WTC11 (cell line): ENCODE data around the gene MATN3. TPM values are rescaled to one million over a fixed set of nuclear protein-coding genes. Genes with fewer than 3 reads are reported as not detected.
A peak's percentile ranks its signal among the peaks of the same experiment; 100 is the strongest.

Experiments
- ATAC-seq: fragments of 200-7000 bp; cut with Tn5 transposase; 2 replicates; pipeline ENCODE4 v1.10.0; 2021; ENCODE audit warnings: mild to moderate bottlenecking, moderate library complexity
- CTCF ChIA-PET: fragments of 300-600 bp; sonication (Branson Sonifier 250); formaldehyde crosslinking; loops from one replicate; lab custom pipeline; 2021; ENCODE audit warnings: antibody characterized with exemption; lab: Charles Lee
- POLR2A ChIA-PET: fragments of 350-600 bp; sonication (Branson Sonifier 250); formaldehyde crosslinking; loops from one replicate; lab custom pipeline; 2021; ENCODE audit warnings: antibody characterized with exemption; lab: Charles Lee
- DNase-seq: peaks from one replicate; pipeline ENCODE4 v3.0.0; 2021; ENCODE audit warnings: low spot score
- H3K27ac Mint-ChIP-seq: 2 replicates; pipeline ENCODE4 v1.8.0; 2021; ENCODE audit warnings: mixed read lengths
- H3K27me3 Mint-ChIP-seq: 2 replicates; pipeline ENCODE4 v1.8.0; 2021; ENCODE audit warnings: low read depth, mild to moderate bottlenecking, moderate library complexity, mixed read lengths
- H3K36me3 Mint-ChIP-seq: 2 replicates; pipeline ENCODE4 v1.8.0; 2021; ENCODE audit warnings: mixed read lengths
- H3K4me1 Mint-ChIP-seq: 2 replicates; pipeline ENCODE4 v1.8.0; 2022; ENCODE audit warnings: mixed read lengths
- H3K4me3 Mint-ChIP-seq: 2 replicates; pipeline ENCODE4 v1.8.0; 2021; ENCODE audit warnings: mild to moderate bottlenecking, moderate library complexity, mixed read lengths
- H3K9me3 Mint-ChIP-seq: 2 replicates; pipeline ENCODE4 v1.8.0; 2021; ENCODE audit warnings: mixed read lengths
- AR ChIP-seq: fragments of 250-450 bp; sonication (Bioruptor Pico); IDR thresholded peaks from 2 replicates; pipeline ENCODE4 v1.9.0; 2021; ENCODE audit warnings: mild to moderate bottlenecking
- ARID4B ChIP-seq: sonication (generic); formaldehyde crosslinking; IDR thresholded peaks from 2 replicates; pipeline ENCODE4 v1.8.0; 2023; ENCODE audit warnings: missing genetic modification reagents, mild to moderate bottlenecking, borderline replicate concordance
- CREB1 ChIP-seq: sonication (generic); formaldehyde crosslinking; IDR thresholded peaks from 2 replicates; pipeline ENCODE4 v1.8.0; 2023; ENCODE audit warnings: mild to moderate bottlenecking, missing genetic modification reagents
- ERG ChIP-seq: fragments of 250-450 bp; sonication (Bioruptor Pico); IDR thresholded peaks from 2 replicates; pipeline ENCODE4 v1.8.0; 2021; ENCODE audit warnings: mild to moderate bottlenecking
- GABPB1 ChIP-seq: sonication (generic); formaldehyde crosslinking; IDR thresholded peaks from 2 replicates; pipeline ENCODE4 v1.8.1; 2023; ENCODE audit warnings: mild to moderate bottlenecking, missing genetic modification reagents
- GRHL2 ChIP-seq: fragments of 250-450 bp; sonication (Bioruptor Pico); IDR thresholded peaks from 2 replicates; pipeline ENCODE4 v1.8.0; 2022; ENCODE audit warnings: mild to moderate bottlenecking, moderate library complexity; ENCODE audit not compliant: insufficient replicate concordance, severe bottlenecking
- HMGXB4 ChIP-seq: sonication (generic); formaldehyde crosslinking; IDR thresholded peaks from 2 replicates; pipeline ENCODE4 v1.8.1; 2023; ENCODE audit warnings: mild to moderate bottlenecking, moderate library complexity, missing genetic modification reagents
- IRF1 ChIP-seq: sonication (generic); formaldehyde crosslinking; IDR thresholded peaks from 2 replicates; pipeline ENCODE4 v1.8.0; 2023; ENCODE audit warnings: missing genetic modification reagents
- JUN ChIP-seq: sonication (generic); formaldehyde crosslinking; IDR thresholded peaks from 2 replicates; pipeline ENCODE4 v1.8.0; 2023; ENCODE audit warnings: mild to moderate bottlenecking, missing genetic modification reagents
- MYBL2 ChIP-seq: sonication (generic); formaldehyde crosslinking; IDR thresholded peaks from 2 replicates; pipeline ENCODE4 v1.8.1; 2023; ENCODE audit warnings: mild to moderate bottlenecking, moderate library complexity, missing genetic modification reagents
- RORB ChIP-seq: fragments of 250-450 bp; sonication (Bioruptor Pico); IDR thresholded peaks from 2 replicates; pipeline ENCODE4 v1.9.0; 2021; ENCODE audit warnings: mild to moderate bottlenecking
- USF1 ChIP-seq: sonication (generic); formaldehyde crosslinking; IDR thresholded peaks from 2 replicates; pipeline ENCODE4 v1.8.0; 2022; ENCODE audit warnings: mild to moderate bottlenecking, missing genetic modification reagents
- ZBTB21 ChIP-seq: sonication (generic); formaldehyde crosslinking; IDR thresholded peaks from 2 replicates; pipeline ENCODE4 v1.8.1; 2023; ENCODE audit warnings: mild to moderate bottlenecking, missing genetic modification reagents, borderline replicate concordance
- ZBTB43 ChIP-seq: sonication (generic); formaldehyde crosslinking; IDR thresholded peaks from 2 replicates; pipeline ENCODE4 v1.8.1; 2023; ENCODE audit warnings: mild to moderate bottlenecking, missing genetic modification reagents
- ZNF121 ChIP-seq: sonication (generic); formaldehyde crosslinking; IDR thresholded peaks from 2 replicates; pipeline ENCODE4 v1.8.0; 2023; ENCODE audit warnings: missing genetic modification reagents
- ZNF263 ChIP-seq: sonication (generic); formaldehyde crosslinking; IDR thresholded peaks from 2 replicates; pipeline ENCODE4 v1.8.1; 2022; ENCODE audit warnings: low read depth, mild to moderate bottlenecking, moderate library complexity, missing genetic modification reagents
- total RNA-seq: library from RNA; stranded (reverse); gene quantifications from 3 replicates; pipeline ENCODE4 v1.2.3, GENCODE V29; 2021

MATN3 gene
- total RNA-seq, 1 experiment from 2014 or later, result 6.3 TPM

GRCh38 chr2:19991895-19992294 lies 20.6 kb downstream of the MATN3 start:
- H3K4me1 Mint-ChIP-seq, result peaks cover 26% of the 10 kb centered on the region
- H3K27ac Mint-ChIP-seq, result no peak overlapping the region
- peaks cover 2% of the 10 kb centered on the region; the same call in 1 of the 2 replicates for H3K27me3 Mint-ChIP-seq
- no peak for DNase-seq
- peaks cover 4% of the 10 kb centered on the region for H3K36me3 Mint-ChIP-seq
- no peak for ATAC-seq
- CTCF ChIA-PET, result interaction anchor here (0.9 kb wide), 1 partner anchor 36 kb away, joined by 3 read pairs; no protein-coding TSS in a partner anchor
- POLR2A ChIA-PET, result no interaction called here
- TF ChIP-seq AR (CRISPR knock-in tag) (no peak), ZBTB43 (CRISPR knock-in tag) (no peak)
- H3K4me3 Mint-ChIP-seq, result no peak overlapping the region
- H3K9me3 Mint-ChIP-seq, result peaks cover 3% of the 10 kb centered on the region; the same call in 1 of the 2 replicates

GRCh38 chr2:19990416-19990728 lies 22.1 kb downstream of the MATN3 start:
- H3K4me3 Mint-ChIP-seq, result peak overlapping the region; percentile 92
- H3K36me3 Mint-ChIP-seq, result peaks cover 14% of the 10 kb centered on the region
- POLR2A ChIA-PET, result interaction anchor here (1.0 to 2.8 kb wide), 6 partner anchors 22 to 235 kb away, joined by 3 to 14 read pairs (median 4); partner anchors contain the start of genes LAPTM4A, MATN3 and TTC32

More at GRCh38 chr2:19990416-19990728, 22.1 kb downstream of the MATN3 start:
- CTCF ChIA-PET, result interaction anchor here (1.0 to 3.6 kb wide), 6 partner anchors 25 to 116 kb away, joined by 4 to 25 read pairs (median 4); partner anchors contain the start of gene LAPTM4A
- TF ChIP-seq ZNF263 (CRISPR knock-in tag) (no peak), ARID4B (CRISPR knock-in tag) (no peak), JUN (CRISPR knock-in tag) (no peak), GABPB1 (no peak; the same call in 1 of the 2 replicates), ERG (CRISPR knock-in tag) (no peak), CREB1 (CRISPR knock-in tag) (no peak), IRF1 (CRISPR knock-in tag) (no peak), ZBTB43 (CRISPR knock-in tag) (peak; percentile 0; the same call in 1 of the 2 replicates), MYBL2 (CRISPR knock-in tag) (no peak), HMGXB4 (CRISPR knock-in tag) (0 out of 2 replicates have a peak, but pooled peaks have one; percentile 4), USF1 (CRISPR knock-in tag) (no peak), ZNF121 (no peak), GRHL2 (CRISPR knock-in tag) (no peak), RORB (no peak), ZBTB21 (no peak)
- H3K9me3 Mint-ChIP-seq, result peaks cover 3% of the 10 kb centered on the region; the same call in 1 of the 2 replicates
- peaks cover 26% of the 10 kb centered on the region for H3K4me1 Mint-ChIP-seq
- DNase-seq (no peak), ATAC-seq (no peak)
- peaks cover 2% of the 10 kb centered on the region; the same call in 1 of the 2 replicates for H3K27me3 Mint-ChIP-seq
- H3K27ac Mint-ChIP-seq, result peak overlapping the region; percentile 93
